H4 (cell line): Measurements from ENCODE around the gene NUDT16L1. TPM values are rescaled to one million over a fixed set of nuclear protein-coding genes. Genes with fewer than 3 reads are reported as not detected.

Source experiments
- DNase-seq: peaks from one replicate; pipeline ENCODE4 v3.0.0-alpha.2; 2015; ENCODE audit warnings: low spot score
- total RNA-seq: library from RNA; depleted of rRNA; stranded (reverse); fragments of >200 nt; shearing (Covaris generic); gene quantifications from 2 replicates; pipeline ENCODE4 v1.2.3, GENCODE V29; 2014

The NUDT16L1 gene
- total RNA-seq, 1 experiment from 2014 or later, result 39.6 TPM

- no peak for DNase-seq
Observed at GRCh38 chr16:4663777-4664465, 29.4 kb upstream of the NUDT16L1 start.

GRCh38 chr16:4664538-4665418 is 28.6 kb upstream of the NUDT16L1 start:
- DNase-seq, result no peak

- DNase-seq, result no peak
Observed at GRCh38 chr16:4666537-4667202, 26.7 kb upstream of the NUDT16L1 start.

- DNase-seq, result no peak
Observed at GRCh38 chr16:4667203-4667963, 26.0 kb upstream of the NUDT16L1 start.

- no peak for DNase-seq
Observed at GRCh38 chr16:4668313-4668960, 24.9 kb upstream of the NUDT16L1 start.

GRCh38 chr16:4673387-4674046 is 19.8 kb upstream of the NUDT16L1 start:
- no peak for DNase-seq

GRCh38 chr16:4674926-4675530 is 18.3 kb upstream of the NUDT16L1 start:
- DNase-seq, result no peak

- DNase-seq, result no peak
Observed at GRCh38 chr16:4675864-4676786, 17.2 kb upstream of the NUDT16L1 start.

- no peak for DNase-seq
Observed at GRCh38 chr16:4676831-4677230, 16.5 kb upstream of the NUDT16L1 start.

GRCh38 chr16:4677390-4677789 is 16.0 kb upstream of the NUDT16L1 start:
- no peak for DNase-seq

GRCh38 chr16:4677994-4678393 is 15.4 kb upstream of the NUDT16L1 start:
- DNase-seq, result no peak

GRCh38 chr16:4678596-4678995 is 14.8 kb upstream of the NUDT16L1 start:
- DNase-seq, result no peak

- no peak for DNase-seq
Observed at GRCh38 chr16:4679156-4679849, 14.1 kb upstream of the NUDT16L1 start.

GRCh38 chr16:4679850-4680636 is 13.3 kb upstream of the NUDT16L1 start:
- no peak for DNase-seq

- DNase-seq, result no peak
Observed at GRCh38 chr16:4680673-4681470, 12.5 kb upstream of the NUDT16L1 start.

- no peak for DNase-seq
Observed at GRCh38 chr16:4681471-4682083, 11.8 kb upstream of the NUDT16L1 start.
